Left renal pelvis (tissue), 4 donors: Measurements from ENCODE around the gene CMIP. TPM values are rescaled to one million over a fixed set of nuclear protein-coding genes. Genes with fewer than 3 reads are reported as not detected.
"Not testable (repeated sequence)": the region's sequence is repeated elsewhere in the genome, so short reads cannot be mapped to it uniquely, and the experiment has no call there.

Source experiments
- DNase-seq, 4 donors: peaks; one replicate each; pipeline ENCODE4 v3.0.0-alpha.2; 2013; ENCODE audit warnings: low read depth in 4 of 4, low spot score in 3 of 4
- polyA plus RNA-seq, 4 donors: library from polyadenylated mRNA; unstranded; fragments of 120-200 nt; gene quantifications; one replicate each; pipeline ENCODE4 v1.2.1, GENCODE V29; 2013; ENCODE audit not compliant: insufficient read length in 4 of 4

Gene CMIP
- polyA plus RNA-seq, 4 donors = 24.0 to 48.3 (median 42.0) TPM

GRCh38 chr16:81688839-81689238 lies 244.2 kb downstream of the CMIP start:
- DNase-seq = not testable (repeated sequence)

GRCh38 chr16:81692021-81692420 lies 247.4 kb downstream of the CMIP start:
- DNase-seq = no peak

GRCh38 chr16:81692571-81692970 lies 248.0 kb downstream of the CMIP start:
- no peak for DNase-seq

GRCh38 chr16:81693041-81693743 lies 248.6 kb downstream of the CMIP start:
- no peak for DNase-seq

GRCh38 chr16:81693744-81694303 lies 249.2 kb downstream of the CMIP start:
- DNase-seq = no peak

GRCh38 chr16:81694494-81695280 lies 250.1 kb downstream of the CMIP start:
- DNase-seq = no peak

- DNase-seq = no peak
Measured at GRCh38 chr16:81695321-81696165, 250.9 kb downstream of the CMIP start.

GRCh38 chr16:81696166-81696960 lies 251.8 kb downstream of the CMIP start:
- DNase-seq = no peak

GRCh38 chr16:81696961-81697615 lies 252.5 kb downstream of the CMIP start:
- DNase-seq = no peak

- DNase-seq = no peak
Measured at GRCh38 chr16:81697616-81698309, 253.2 kb downstream of the CMIP start.

- DNase-seq = no peak
Measured at GRCh38 chr16:81698310-81698641, 253.7 kb downstream of the CMIP start.

GRCh38 chr16:81699596-81699995 lies 255.0 kb downstream of the CMIP start:
- DNase-seq = no peak

- no peak for DNase-seq
Measured at GRCh38 chr16:81700071-81700779, 255.6 kb downstream of the CMIP start.

GRCh38 chr16:81700780-81701165 lies 256.2 kb downstream of the CMIP start:
- no peak for DNase-seq

GRCh38 chr16:81701296-81701970 lies 256.8 kb downstream of the CMIP start:
- DNase-seq = no peak

- no peak for DNase-seq
Measured at GRCh38 chr16:81702506-81702905, 257.9 kb downstream of the CMIP start.

GRCh38 chr16:81703177-81704155 lies 258.9 kb downstream of the CMIP start:
- no peak for DNase-seq
